SK-N-MC (cell line): ENCODE measurements around the gene NEXN.
A peak's percentile ranks its signal among the peaks of the same experiment; 100 is the strongest.
"Not testable (repeated sequence)": the region's sequence is repeated elsewhere in the genome, so short reads cannot be mapped to it uniquely, and the experiment has no call there.

Source experiments
- DNase-seq: peaks from one replicate; pipeline ENCODE4 v3.0.0-alpha.2; 2011; ENCODE audit warnings: low read depth, low spot score
- H3K27ac ChIP-seq: fragments of 200-600 bp; sonication (generic); 2 replicates; pipeline ENCODE4 v1.5.1; 2016; ENCODE audit warnings: mixed run types
- H3K36me3 ChIP-seq: fragments of 200-600 bp; sonication (generic); 2 replicates; pipeline ENCODE4 v1.6.1; 2017; ENCODE audit warnings: antibody characterized with exemption, low read length, mixed read lengths; ENCODE audit not compliant: insufficient read depth
- H3K4me3 ChIP-seq: fragments of 200-600 bp; sonication (generic); 2 replicates; pipeline ENCODE4 v1.5.1; 2016
- H3K9ac ChIP-seq: fragments of 200-600 bp; sonication (generic); 2 replicates; pipeline ENCODE4 v1.8.0; 2017; ENCODE audit warnings: mixed run types, mixed read lengths; ENCODE audit not compliant: insufficient read length
- H3K9me3 ChIP-seq: fragments of 200-600 bp; sonication (generic); 2 replicates; pipeline ENCODE4 v1.6.1; 2017; ENCODE audit warnings: low read depth, mild to moderate bottlenecking, antibody characterized with exemption, low read length, moderate library complexity, mixed read lengths
- EZH2 ChIP-seq: fragments of 200-600 bp; sonication (generic); IDR thresholded peaks from one replicate; pipeline ENCODE4 v1.6.1; 2017; ENCODE audit warnings: antibody characterized with exemption
- FOXP2 ChIP-seq: optimal IDR thresholded peaks from 2 replicates; pipeline ENCODE3; 2011; ENCODE audit warnings: mild to moderate bottlenecking, moderate library complexity; ENCODE audit not compliant: insufficient read depth; ENCODE audit errors: extremely low read length, control extremely low read depth
- POLR2AphosphoS5 ChIP-seq: IDR thresholded peaks from 2 replicates; pipeline ENCODE4 v1.6.1; 2012; ENCODE audit warnings: mild to moderate bottlenecking, low read depth, low read length, borderline replicate concordance

NEXN gene

GRCh38 chr1:77978293-77978968, 90.0 kb downstream of the NEXN start:
- DNase-seq, result peak; percentile 70
- Histone ChIP-seq H3K9ac (peak overlapping the region; percentile 99), H3K9me3 (no peaks in the 10 kb centered on the region), H3K4me3 (peak overlapping the region; percentile 94), H3K36me3 (peaks cover 49% of the 10 kb centered on the region), H3K27ac (peak overlapping the region; percentile 97)
- TF ChIP-seq FOXP2 (no peak), POLR2AphosphoS5 (peak; percentile 43; the same call in 1 of the 2 replicates)

- peaks cover 49% of the 10 kb centered on the region for H3K36me3 ChIP-seq
- peak within 1 kb of the TSS; percentile 99 for H3K9ac ChIP-seq
- H3K27ac ChIP-seq, result peak within 1 kb of the TSS; percentile 97
- H3K9me3 ChIP-seq, result no peaks in the 10 kb centered on the region
- peak within 1 kb of the TSS; percentile 94 for H3K4me3 ChIP-seq
- peak; percentile 99 for DNase-seq
- peak; percentile 99 for TF ChIP-seq POLR2AphosphoS5
- no peak for TF ChIP-seq EZH2
- peak; percentile 71 for TF ChIP-seq FOXP2
Measured at GRCh38 chr1:77978969-77979876, 90.8 kb downstream of the NEXN start, which contains the start of gene FUBP1. TSS of gene FUBP1 (minus strand) at chr1:77979072. CDS start at chr1:77979004, 68 bp downstream.

GRCh38 chr1:77983352-77983996, 95.0 kb downstream of the NEXN start:
- H3K9me3 ChIP-seq, DNase-seq, H3K9ac ChIP-seq, H3K4me3 ChIP-seq, H3K27ac ChIP-seq: not testable (repeated sequence)
- peaks cover 12% of the 10 kb centered on the region for H3K36me3 ChIP-seq

GRCh38 chr1:77983997-77984355, 95.6 kb downstream of the NEXN start:
- TF ChIP-seq EZH2 (no peak), FOXP2 (no peak), POLR2AphosphoS5 (no peak)
- H3K36me3 ChIP-seq, result peaks cover 12% of the 10 kb centered on the region
- H3K9me3 ChIP-seq, result no peaks in the 10 kb centered on the region
- no peak overlapping the region for H3K4me3 ChIP-seq
- H3K9ac ChIP-seq, result no peak overlapping the region
- DNase-seq, result no peak
- H3K27ac ChIP-seq, result no peak overlapping the region

- H3K27ac ChIP-seq, result no peak overlapping the region
- DNase-seq, result no peak
- no peak for TF ChIP-seq POLR2AphosphoS5
- TF ChIP-seq FOXP2, result no peak
- TF ChIP-seq EZH2, result no peak
- H3K36me3 ChIP-seq, result peaks cover 12% of the 10 kb centered on the region
- H3K9ac ChIP-seq, result no peak overlapping the region
- H3K9me3 ChIP-seq, result no peaks in the 10 kb centered on the region
- H3K4me3 ChIP-seq, result no peak overlapping the region
Measured at GRCh38 chr1:77984629-77985028, 96.2 kb downstream of the NEXN start.

GRCh38 chr1:77986810-77987209, 98.4 kb downstream of the NEXN start:
- no peak overlapping the region for H3K9ac ChIP-seq
- no peaks in the 10 kb centered on the region for H3K9me3 ChIP-seq
- DNase-seq, result no peak
- peaks cover 17% of the 10 kb centered on the region for H3K36me3 ChIP-seq
- H3K4me3 ChIP-seq, result no peak overlapping the region
- no peak for TF ChIP-seq EZH2
- TF ChIP-seq FOXP2, result no peak
- TF ChIP-seq POLR2AphosphoS5, result no peak
- H3K27ac ChIP-seq, result no peak overlapping the region

- TF ChIP-seq FOXP2 (no peak), EZH2 (no peak), POLR2AphosphoS5 (no peak)
Measured at GRCh38 chr1:77987919-77988318, 99.5 kb downstream of the NEXN start.

GRCh38 chr1:77989744-77990143, 101.3 kb downstream of the NEXN start:
- H3K9me3 ChIP-seq, result no peaks in the 10 kb centered on the region
- H3K36me3 ChIP-seq, result peaks cover 19% of the 10 kb centered on the region

More at GRCh38 chr1:77987919-77988318, 99.5 kb downstream of the NEXN start:
- no peak overlapping the region for H3K27ac ChIP-seq
- H3K9ac ChIP-seq, result no peak overlapping the region
- DNase-seq, result no peak
- H3K4me3 ChIP-seq, result no peak overlapping the region
- no peaks in the 10 kb centered on the region for H3K9me3 ChIP-seq
- H3K36me3 ChIP-seq, result peaks cover 17% of the 10 kb centered on the region

More at GRCh38 chr1:77989744-77990143, 101.3 kb downstream of the NEXN start:
- Histone ChIP-seq H3K9ac (no peak overlapping the region), H3K4me3 (no peak overlapping the region), H3K27ac (no peak overlapping the region)
- TF ChIP-seq POLR2AphosphoS5 (no peak), FOXP2 (no peak), EZH2 (no peak)
- DNase-seq, result no peak
